Sigmoid colon (tissue), 4 donors: ENCODE data around the gene MIA2.

Experiments
- EP300 ChIP-seq, 4 donors: sonication (generic); formaldehyde crosslinking; IDR thresholded peaks; one replicate each; pipeline ENCODE4 v1.6.1; 2017; ENCODE audit warnings: antibody characterized with exemption in 4 of 4
- POLR2A ChIP-seq, 2 donors: fragments of 450-650 bp; IDR thresholded peaks; one replicate each; pipeline ENCODE4 v1.6.1; 2016; ENCODE audit warnings: antibody characterized with exemption in 2 of 2, mild to moderate bottlenecking in 2 of 2, moderate library complexity in 2 of 2
- POLR2AphosphoS5 ChIP-seq, 4 donors: sonication (generic); formaldehyde crosslinking; IDR thresholded peaks; one replicate each; pipeline ENCODE4 v1.6.1; 2017; ENCODE audit warnings: antibody characterized with exemption in 4 of 4
- TF ChIP-seq, protein P1 (sequence below), 4 experiments: fragments of 450-650 bp in 3 of 4; fragments of 200-600 bp in 1 of 4; IDR thresholded peaks; one replicate each; pipeline ENCODE4 v1.5.1; 2016 to 2019; ENCODE audit warnings: antibody characterized with exemption in 4 of 4, mild to moderate bottlenecking in 3 of 4, moderate library complexity in 2 of 4

DNA sequence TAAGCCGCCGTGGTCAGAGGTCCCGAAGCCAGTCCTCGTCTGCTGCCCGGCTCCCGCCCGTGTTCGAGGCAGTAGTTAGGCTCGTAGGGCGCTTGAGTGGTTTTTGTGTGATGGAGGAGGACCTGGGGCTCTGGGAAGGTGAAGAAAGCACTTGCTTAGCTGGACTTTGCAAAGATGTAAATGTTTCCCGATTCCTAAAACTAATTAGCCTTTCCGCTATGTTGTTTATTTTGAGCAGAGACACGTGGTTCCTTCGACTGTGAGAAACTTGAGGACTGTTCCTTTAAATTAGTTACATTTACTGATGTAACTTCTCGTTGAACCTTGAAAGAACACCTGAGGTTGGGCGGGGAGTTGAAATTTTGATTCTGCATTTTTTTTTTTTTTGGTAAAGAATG lies 33.9 kb downstream of the MIA2 start:
- no peak for TF ChIP-seq POLR2A (IDR thresholded peaks at IDR 0.05)
- no peak for TF ChIP-seq POLR2AphosphoS5 (IDR thresholded peaks at IDR 0.05)
- TF ChIP-seq, protein P1, sequence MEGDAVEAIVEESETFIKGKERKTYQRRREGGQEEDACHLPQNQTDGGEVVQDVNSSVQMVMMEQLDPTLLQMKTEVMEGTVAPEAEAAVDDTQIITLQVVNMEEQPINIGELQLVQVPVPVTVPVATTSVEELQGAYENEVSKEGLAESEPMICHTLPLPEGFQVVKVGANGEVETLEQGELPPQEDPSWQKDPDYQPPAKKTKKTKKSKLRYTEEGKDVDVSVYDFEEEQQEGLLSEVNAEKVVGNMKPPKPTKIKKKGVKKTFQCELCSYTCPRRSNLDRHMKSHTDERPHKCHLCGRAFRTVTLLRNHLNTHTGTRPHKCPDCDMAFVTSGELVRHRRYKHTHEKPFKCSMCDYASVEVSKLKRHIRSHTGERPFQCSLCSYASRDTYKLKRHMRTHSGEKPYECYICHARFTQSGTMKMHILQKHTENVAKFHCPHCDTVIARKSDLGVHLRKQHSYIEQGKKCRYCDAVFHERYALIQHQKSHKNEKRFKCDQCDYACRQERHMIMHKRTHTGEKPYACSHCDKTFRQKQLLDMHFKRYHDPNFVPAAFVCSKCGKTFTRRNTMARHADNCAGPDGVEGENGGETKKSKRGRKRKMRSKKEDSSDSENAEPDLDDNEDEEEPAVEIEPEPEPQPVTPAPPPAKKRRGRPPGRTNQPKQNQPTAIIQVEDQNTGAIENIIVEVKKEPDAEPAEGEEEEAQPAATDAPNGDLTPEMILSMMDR (IDR thresholded peaks at IDR 0.05): no peak
- no peak for TF ChIP-seq EP300 (IDR thresholded peaks at IDR 0.05)
